Subcutaneous abdominal adipose tissue (tissue), 5 donors: ENCODE results near the gene SELENON.
"Not testable (repeated sequence)": the region's sequence is repeated elsewhere in the genome, so short reads cannot be mapped to it uniquely, and the experiment has no call there.

Source experiments
- H3K27ac ChIP-seq: one replicate; pipeline ENCODE4 v1.7.0; 2013; ENCODE audit warnings: low read depth, mild to moderate bottlenecking, inconsistent platforms, low read length, moderate library complexity
- H3K27me3 ChIP-seq, 5 donors: one replicate each; pipeline ENCODE4 v1.7.0; 2013; ENCODE audit warnings: low read length in 5 of 5, inconsistent platforms in 1 of 5; ENCODE audit not compliant: control insufficient read depth in 5 of 5, insufficient read depth in 4 of 5
- H3K36me3 ChIP-seq, 5 donors: one replicate each; pipeline ENCODE4 v1.7.0; 2013; ENCODE audit warnings: low read length in 5 of 5; ENCODE audit not compliant: control insufficient read depth in 5 of 5, insufficient read depth in 5 of 5
- H3K4me1 ChIP-seq, 5 donors: one replicate each; pipeline ENCODE4 v1.7.0; 2013; ENCODE audit warnings: low read length in 5 of 5, mild to moderate bottlenecking in 3 of 5, moderate library complexity in 1 of 5; ENCODE audit not compliant: control insufficient read depth in 5 of 5, insufficient read depth in 5 of 5
- H3K4me3 ChIP-seq, 5 donors: one replicate each; pipeline ENCODE4 v1.7.0; 2013; ENCODE audit warnings: low read length in 5 of 5, low read depth in 1 of 5
- H3K9ac ChIP-seq, 5 donors: one replicate each; pipeline ENCODE4 v1.7.0; 2013; ENCODE audit warnings: low read length in 5 of 5, mild to moderate bottlenecking in 4 of 5, moderate library complexity in 3 of 5
- H3K9me3 ChIP-seq, 5 donors: one replicate each; pipeline ENCODE4 v1.7.0; 2013; ENCODE audit warnings: low read length in 5 of 5; ENCODE audit not compliant: control insufficient read depth in 5 of 5
- donor health status: healthy.
- donor health status: healthy.
- donor health status: healthy.
- donor health status: healthy.
- donor health status: healthy.

Gene SELENON

GRCh38 chr1:25828491-25828890, 28.5 kb downstream of the SELENON start:
- Histone ChIP-seq H3K4me3 (no peak overlapping the region), H3K27me3 (no peaks in the 10 kb centered on the region), H3K4me1 (peaks cover 0 to 7% (median 0%) of the 10 kb centered on the region in 5 donors), H3K27ac (no peak overlapping the region), H3K36me3 (peaks cover 33 to 84% (median 75%) of the 10 kb centered on the region in 5 donors), H3K9ac (no peak overlapping the region), H3K9me3 (no peaks in the 10 kb centered on the region)

- peaks cover 36 to 87% (median 77%) of the 10 kb centered on the region in 5 donors for H3K36me3 ChIP-seq
- H3K4me1 ChIP-seq: peaks cover 0 to 7% (median 0%) of the 10 kb centered on the region in 5 donors
- no peak overlapping the region for H3K27ac ChIP-seq
- no peak overlapping the region for H3K4me3 ChIP-seq
- H3K27me3 ChIP-seq: no peaks in the 10 kb centered on the region
- no peak overlapping the region for H3K9ac ChIP-seq
- H3K9me3 ChIP-seq: no peaks in the 10 kb centered on the region
Measured at GRCh38 chr1:25829046-25829445, 29.1 kb downstream of the SELENON start.

- Histone ChIP-seq H3K9me3 (no peaks in the 10 kb centered on the region), H3K9ac (no peak overlapping the region), H3K36me3 (peaks cover 36 to 80% (median 71%) of the 10 kb centered on the region in 5 donors), H3K27ac (no peak overlapping the region), H3K27me3 (no peaks in the 10 kb centered on the region), H3K4me3 (no peak overlapping the region), H3K4me1 (peaks cover 0 to 7% (median 0%) of the 10 kb centered on the region in 5 donors)
Measured at GRCh38 chr1:25831569-25832196, 31.7 kb downstream of the SELENON start.

DNA sequence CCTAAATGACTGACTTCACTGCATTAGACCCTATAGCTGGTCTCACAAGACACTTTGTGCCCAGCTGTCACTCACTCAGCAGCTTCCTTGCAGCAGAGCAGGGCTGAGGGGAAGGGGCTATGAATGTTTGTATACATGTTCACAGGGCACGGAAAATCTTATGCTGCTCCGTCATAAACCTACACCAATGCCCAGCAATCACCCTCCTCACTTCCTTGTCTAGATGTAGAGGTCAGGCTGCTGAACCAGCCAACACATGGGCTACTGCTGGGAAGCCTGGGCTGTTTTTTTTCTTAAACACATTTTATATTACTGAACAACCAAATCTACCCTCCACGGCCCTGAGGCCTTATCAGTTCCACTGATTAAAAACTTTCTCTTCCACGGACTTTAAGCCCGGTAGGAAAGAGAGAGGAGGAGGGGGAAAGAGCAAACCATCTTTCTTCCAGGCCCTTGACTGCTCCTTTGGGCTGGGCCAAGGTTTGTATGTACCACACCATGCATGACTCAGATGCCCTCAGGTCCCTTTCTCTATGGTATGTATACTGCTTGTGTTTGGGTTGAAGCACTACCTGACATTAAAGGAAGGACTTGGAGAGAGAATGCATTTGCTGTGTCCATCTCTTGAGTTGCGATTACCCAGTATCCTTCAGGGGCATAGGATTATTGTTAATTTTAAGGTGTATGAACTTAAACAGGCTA, 32.5 kb downstream of the SELENON start:
- H3K27ac ChIP-seq: no peak overlapping the region
- no peak overlapping the region for H3K4me3 ChIP-seq
- no peaks in the 10 kb centered on the region for H3K9me3 ChIP-seq
- H3K36me3 ChIP-seq: peaks cover 37 to 72% (median 63%) of the 10 kb centered on the region in 5 donors
- no peak overlapping the region for H3K9ac ChIP-seq
- H3K4me1 ChIP-seq: peaks cover 0 to 7% (median 0%) of the 10 kb centered on the region in 5 donors
- no peaks in the 10 kb centered on the region for H3K27me3 ChIP-seq

GRCh38 chr1:25833158-25833557, 33.2 kb downstream of the SELENON start:
- H3K4me3 ChIP-seq: no peak overlapping the region
- H3K27ac ChIP-seq: no peak overlapping the region
- no peaks in the 10 kb centered on the region for H3K9me3 ChIP-seq
- no peak overlapping the region for H3K9ac ChIP-seq
- no peaks in the 10 kb centered on the region for H3K27me3 ChIP-seq
- peaks cover 0 to 7% (median 0%) of the 10 kb centered on the region in 5 donors for H3K4me1 ChIP-seq
- peaks cover 39 to 65% (median 56%) of the 10 kb centered on the region in 5 donors for H3K36me3 ChIP-seq

DNA sequence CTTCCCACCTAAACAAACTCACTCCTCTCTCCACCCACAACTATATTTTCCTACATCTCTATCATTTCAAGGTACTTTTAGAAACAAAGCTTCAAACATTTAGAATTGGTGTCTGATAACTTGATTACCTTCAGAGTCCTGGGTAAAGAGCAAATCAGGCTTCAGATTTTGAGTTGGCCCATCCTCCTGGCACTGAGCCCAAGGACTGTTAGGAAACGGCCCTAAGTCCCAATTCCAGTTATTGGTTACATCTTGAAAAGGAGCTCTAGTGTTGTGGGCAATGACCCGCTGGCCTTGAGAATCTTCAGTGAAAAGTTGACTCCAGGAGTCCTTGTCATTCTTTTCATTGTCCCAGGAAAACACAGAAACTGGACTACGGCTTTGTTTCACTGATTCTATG, 34.9 kb downstream of the SELENON start:
- no peak overlapping the region for H3K4me3 ChIP-seq
- no peaks in the 10 kb centered on the region for H3K9me3 ChIP-seq
- no peak overlapping the region for H3K27ac ChIP-seq
- H3K27me3 ChIP-seq: no peaks in the 10 kb centered on the region
- peaks cover 32 to 48% (median 38%) of the 10 kb centered on the region in 5 donors for H3K36me3 ChIP-seq
- peaks cover 0 to 7% (median 0%) of the 10 kb centered on the region in 5 donors for H3K4me1 ChIP-seq
- no peak overlapping the region for H3K9ac ChIP-seq

DNA sequence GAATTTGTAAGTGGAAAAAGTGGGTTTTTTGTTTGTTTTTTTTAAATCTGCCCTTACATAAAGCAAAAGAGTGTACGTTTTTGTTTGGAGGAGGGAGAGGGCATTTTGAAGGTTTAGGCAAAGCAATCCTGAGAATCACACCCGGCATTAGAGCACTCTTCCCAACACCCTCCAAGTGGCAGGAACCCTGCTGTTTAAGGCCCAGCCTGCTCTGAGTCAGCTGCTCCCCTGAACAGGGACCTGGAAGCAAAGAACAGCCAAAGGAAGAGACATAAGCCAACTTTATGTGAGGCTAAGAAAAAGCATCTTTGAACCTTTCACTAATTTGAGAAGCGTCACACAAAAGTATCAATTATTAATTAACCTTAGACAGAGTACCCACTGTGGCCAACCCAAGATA, 36.7 kb downstream of the SELENON start:
- Histone ChIP-seq H3K36me3 (peaks cover 15 to 30% (median 20%) of the 10 kb centered on the region in 5 donors), H3K4me1 (peaks cover 0 to 3% (median 0%) of the 10 kb centered on the region in 5 donors)

DNA sequence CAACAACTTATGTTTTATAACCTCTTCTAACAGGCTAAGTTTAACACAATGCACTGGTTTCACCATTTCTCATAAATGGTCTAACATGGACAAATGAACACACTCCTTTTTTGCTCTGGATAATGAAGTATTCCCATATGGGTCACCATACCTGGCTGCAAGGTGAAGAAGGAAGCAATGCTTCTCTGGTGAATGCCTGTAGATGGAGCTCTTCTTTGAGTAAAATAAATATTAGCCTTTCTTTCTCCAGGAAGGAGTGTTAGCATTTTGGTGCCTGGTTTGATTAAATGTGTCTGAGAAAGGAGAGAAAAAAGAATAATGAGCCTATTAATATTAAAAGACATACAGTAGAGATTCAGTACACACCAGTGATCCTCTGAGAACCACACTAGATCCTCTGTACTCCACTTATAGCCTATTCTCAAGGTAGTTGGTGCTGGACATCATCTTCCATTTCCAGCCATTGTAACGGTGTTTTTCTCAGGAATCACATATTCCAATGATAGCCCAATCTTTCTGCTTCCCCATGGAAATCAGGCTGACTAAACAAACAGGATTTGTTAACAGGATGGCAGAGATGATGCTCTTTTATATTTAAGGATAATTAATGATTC, 37.4 kb downstream of the SELENON start:
- Histone ChIP-seq H3K9ac (no peak overlapping the region), H3K9me3 (no peaks in the 10 kb centered on the region), H3K27ac (no peak overlapping the region), H3K4me1 (no peaks in the 10 kb centered on the region), H3K27me3 (no peaks in the 10 kb centered on the region), H3K4me3 (no peak overlapping the region), H3K36me3 (peaks cover 10 to 23% (median 14%) of the 10 kb centered on the region in 5 donors)

More for the DNA sequence above, 36.7 kb downstream of the SELENON start:
- no peak overlapping the region for H3K4me3 ChIP-seq
- no peaks in the 10 kb centered on the region for H3K27me3 ChIP-seq
- H3K27ac ChIP-seq: no peak overlapping the region
- no peak overlapping the region for H3K9ac ChIP-seq
- no peaks in the 10 kb centered on the region for H3K9me3 ChIP-seq

DNA sequence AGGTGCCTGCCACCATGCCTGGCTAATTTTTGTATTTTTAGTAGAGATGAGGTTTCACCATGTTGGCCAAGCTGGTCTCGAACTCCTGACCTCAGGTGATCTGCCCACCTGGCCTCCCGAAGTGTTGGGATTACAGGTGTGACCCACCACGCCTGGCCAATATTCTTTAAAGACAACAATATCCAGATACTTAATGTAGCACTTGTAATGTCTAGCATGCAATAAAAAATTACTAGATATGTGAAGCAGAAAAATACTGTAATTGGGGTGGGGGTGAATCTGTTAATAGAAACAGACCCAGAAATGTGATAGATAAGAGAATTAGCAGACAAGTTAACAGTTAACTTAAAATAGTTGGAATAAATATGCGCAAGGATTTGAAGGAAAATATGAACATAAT, 39.8 kb downstream of the SELENON start:
- H3K27ac ChIP-seq, H3K4me3 ChIP-seq, H3K9me3 ChIP-seq, H3K27me3 ChIP-seq, H3K36me3 ChIP-seq, H3K4me1 ChIP-seq, H3K9ac ChIP-seq: not testable (repeated sequence)

DNA sequence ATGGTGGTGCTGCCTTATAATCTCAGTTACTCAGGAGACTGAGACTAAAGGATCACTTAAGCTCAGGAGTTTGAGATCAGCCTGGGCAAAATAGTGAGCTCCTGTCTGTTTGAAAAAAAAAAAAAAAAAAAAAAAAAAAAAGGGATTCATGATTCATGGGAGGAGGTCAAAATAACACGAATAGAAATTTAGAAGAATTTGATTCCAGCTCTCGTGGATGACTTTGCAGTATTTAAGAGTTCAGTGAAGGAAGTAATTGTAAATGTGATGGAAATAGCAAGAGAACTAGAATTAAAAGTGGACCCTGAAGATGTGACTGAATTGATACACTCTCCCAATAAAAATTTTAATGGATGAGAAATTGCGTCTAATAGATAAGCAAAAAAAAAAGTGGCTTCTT, 43.5 kb downstream of the SELENON start:
- no peak overlapping the region for H3K27ac ChIP-seq
- no peak overlapping the region for H3K9ac ChIP-seq
- no peak overlapping the region for H3K4me3 ChIP-seq
- no peaks in the 10 kb centered on the region for H3K4me1 ChIP-seq
- no peaks in the 10 kb centered on the region for H3K36me3 ChIP-seq
- no peaks in the 10 kb centered on the region for H3K9me3 ChIP-seq
- no peaks in the 10 kb centered on the region for H3K27me3 ChIP-seq
